ENCODE results near the gene RAET1E. TPM values are rescaled to one million over a fixed set of nuclear protein-coding genes. Genes with fewer than 3 reads are reported as not detected.
"Not testable (repeated sequence)": the region's sequence is repeated elsewhere in the genome, so short reads cannot be mapped to it uniquely, and the experiment has no call there.

Gene RAET1E
- total RNA-seq, 2 experiments from 2014 or later, result not detected

- intact Hi-C loops (cut with DNase I, micrococcal nuclease), result loop anchor here in 1 of 2 experiments (5.0 to 10.0 kb wide), 3 partner anchors 108 to 296 kb away; partner anchors contain the start of genes GINM1 and KATNA1
- H3K4me3 ChIP-seq (ENCODE audit: low read length), result peak overlapping the region; percentile 54
- H3K4me3 Mint-ChIP-seq, result peak overlapping the region; percentile 83
- H3K4me1 Mint-ChIP-seq (ENCODE audit: low read depth), result peaks cover 5% of the 10 kb centered on the region
- POLR2A ChIA-PET, result interaction anchor here (1.1 to 1.2 kb wide), 2 partner anchors 108 to 113 kb away, joined by 3 read pairs; partner anchors contain the start of gene PCMT1
- H3K27ac Mint-ChIP-seq, result no peak overlapping the region
- H3K27me3 ChIP-seq (ENCODE audit: control insufficient read depth in 1 of 2, insufficient read depth in 2 of 2, low read length in 2 of 2), result peaks cover 0 to 3% of the 10 kb centered on the region in 2 experiments
- no peaks in the 10 kb centered on the region for H3K9me3 ChIP-seq (ENCODE audit: control insufficient read depth in 1 of 2, insufficient read depth in 1 of 2, low read length in 2 of 2)
- peak in 5 of 14 experiments; percentile 4 to 29 (median 12) for DNase-seq
- peak; percentile 4 for ATAC-seq (ENCODE audit: poor library complexity)
- CTCF ChIA-PET, result interaction anchor here (0.6 kb wide), 1 partner anchor 768 kb away, joined by 3 read pairs; no protein-coding TSS in a partner anchor
- H3K36me3 Mint-ChIP-seq (ENCODE audit: low read depth), result no peaks in the 10 kb centered on the region
- no peak overlapping the region for H3K27ac ChIP-seq (ENCODE audit: low read depth in 1 of 2, low read length in 2 of 2)
- TF ChIP-seq, protein P1, sequence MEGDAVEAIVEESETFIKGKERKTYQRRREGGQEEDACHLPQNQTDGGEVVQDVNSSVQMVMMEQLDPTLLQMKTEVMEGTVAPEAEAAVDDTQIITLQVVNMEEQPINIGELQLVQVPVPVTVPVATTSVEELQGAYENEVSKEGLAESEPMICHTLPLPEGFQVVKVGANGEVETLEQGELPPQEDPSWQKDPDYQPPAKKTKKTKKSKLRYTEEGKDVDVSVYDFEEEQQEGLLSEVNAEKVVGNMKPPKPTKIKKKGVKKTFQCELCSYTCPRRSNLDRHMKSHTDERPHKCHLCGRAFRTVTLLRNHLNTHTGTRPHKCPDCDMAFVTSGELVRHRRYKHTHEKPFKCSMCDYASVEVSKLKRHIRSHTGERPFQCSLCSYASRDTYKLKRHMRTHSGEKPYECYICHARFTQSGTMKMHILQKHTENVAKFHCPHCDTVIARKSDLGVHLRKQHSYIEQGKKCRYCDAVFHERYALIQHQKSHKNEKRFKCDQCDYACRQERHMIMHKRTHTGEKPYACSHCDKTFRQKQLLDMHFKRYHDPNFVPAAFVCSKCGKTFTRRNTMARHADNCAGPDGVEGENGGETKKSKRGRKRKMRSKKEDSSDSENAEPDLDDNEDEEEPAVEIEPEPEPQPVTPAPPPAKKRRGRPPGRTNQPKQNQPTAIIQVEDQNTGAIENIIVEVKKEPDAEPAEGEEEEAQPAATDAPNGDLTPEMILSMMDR (IDR thresholded peaks at IDR 0.05), result no peak
- H3K4me1 ChIP-seq (ENCODE audit: insufficient read depth, low read length), result peaks cover 18% of the 10 kb centered on the region
- H3K27me3 Mint-ChIP-seq, result peaks cover 29% of the 10 kb centered on the region
- no peaks in the 10 kb centered on the region for H3K36me3 ChIP-seq (ENCODE audit: insufficient read depth, low read length)
- no peaks in the 10 kb centered on the region for H3K9me3 Mint-ChIP-seq
These were observed 34.8 kb downstream of the RAET1E start for GRCh38 chr6:149862922-149863697.

- H3K27me3 Mint-ChIP-seq, result peaks cover 30% of the 10 kb centered on the region
- H3K27ac Mint-ChIP-seq; ATAC-seq (ENCODE audit: poor library complexity); CTCF ChIA-PET; H3K4me3 Mint-ChIP-seq; H3K4me1 Mint-ChIP-seq (ENCODE audit: low read depth); POLR2A ChIA-PET; DNase-seq; H3K4me3 ChIP-seq (ENCODE audit: low read length); H3K9me3 ChIP-seq (ENCODE audit: control insufficient read depth in 1 of 2, insufficient read depth in 1 of 2, low read length in 2 of 2); H3K36me3 ChIP-seq (ENCODE audit: insufficient read depth, low read length); H3K36me3 Mint-ChIP-seq (ENCODE audit: low read depth); H3K27me3 ChIP-seq (ENCODE audit: control insufficient read depth in 1 of 2, insufficient read depth in 2 of 2, low read length in 2 of 2); H3K9me3 Mint-ChIP-seq; H3K27ac ChIP-seq (ENCODE audit: low read depth in 1 of 2, low read length in 2 of 2): not testable (repeated sequence)
- intact Hi-C loops (cut with DNase I, micrococcal nuclease), result loop anchor here in 1 of 2 experiments (5.0 to 10.0 kb wide), 3 partner anchors 108 to 295 kb away; partner anchors contain the start of genes GINM1 and KATNA1
- H3K4me1 ChIP-seq (ENCODE audit: insufficient read depth, low read length), result peaks cover 18% of the 10 kb centered on the region
These were observed 35.5 kb downstream of the RAET1E start for GRCh38 chr6:149862424-149862738.

- TF ChIP-seq, protein P1 (IDR thresholded peaks at IDR 0.05), result no peak
- Mint-ChIP-seq H3K27me3 (peaks cover 30% of the 10 kb centered on the region), H3K4me1 (ENCODE audit: low read depth) (peaks cover 5% of the 10 kb centered on the region), H3K9me3 (no peaks in the 10 kb centered on the region), H3K27ac (no peak overlapping the region), H3K4me3 (peak overlapping the region; percentile 60), H3K36me3 (ENCODE audit: low read depth) (no peaks in the 10 kb centered on the region)
- intact Hi-C loops (cut with DNase I, micrococcal nuclease), result loop anchor here in 1 of 2 experiments (5.0 to 10.0 kb wide), 3 partner anchors 107 to 295 kb away; partner anchors contain the start of genes GINM1 and KATNA1
- Histone ChIP-seq H3K4me3 (ENCODE audit: low read length) (no peak overlapping the region), H3K27ac (ENCODE audit: low read depth in 1 of 2, low read length in 2 of 2) (no peak overlapping the region), H3K27me3 (ENCODE audit: control insufficient read depth in 1 of 2, insufficient read depth in 2 of 2, low read length in 2 of 2) (peaks cover 0 to 3% of the 10 kb centered on the region in 2 experiments), H3K36me3 (ENCODE audit: insufficient read depth, low read length) (no peaks in the 10 kb centered on the region), H3K4me1 (ENCODE audit: insufficient read depth, low read length) (peaks cover 18% of the 10 kb centered on the region), H3K9me3 (ENCODE audit: control insufficient read depth in 1 of 2, insufficient read depth in 1 of 2, low read length in 2 of 2) (no peaks in the 10 kb centered on the region)
- POLR2A ChIA-PET, result no interaction called here
- CTCF ChIA-PET, result no interaction called here
- no peak for DNase-seq
- ATAC-seq (ENCODE audit: poor library complexity), result no peak
These were observed 36.1 kb downstream of the RAET1E start for GRCh38 chr6:149861603-149862423.
